ENCODE data around the gene TBC1D22A. TPM values are rescaled to one million over a fixed set of nuclear protein-coding genes. Genes with fewer than 3 reads are reported as not detected.

Gene TBC1D22A
- total and polyA plus RNA-seq, 4 donors, result 4.1 to 12.4 (median 8.4) TPM

- no peak for DNase-seq (ENCODE audit: low spot score)
- 98% methylated on average over 4 of the region's 4 CpGs for WGBS
- TF ChIP-seq SP1 (IDR thresholded peaks at IDR 0.05), result no peak
- no peak for TF ChIP-seq EGR1 (IDR thresholded peaks at IDR 0.05; ENCODE audit: low read depth in 2 of 2)
- TF ChIP-seq GABPA (IDR thresholded peaks at IDR 0.05 in 1 of 2, conservative IDR thresholded peaks at IDR 0.05 in 1 of 2), result no peak
- no peak for TF ChIP-seq FOXA2 (IDR thresholded peaks at IDR 0.05)
- TF ChIP-seq HNF4G (IDR thresholded peaks at IDR 0.05), result no peak
- TF ChIP-seq FOXA1 (IDR thresholded peaks at IDR 0.05), result no peak
- no peak for TF ChIP-seq NR2F2 (IDR thresholded peaks at IDR 0.05)
- no peak for TF ChIP-seq REST (IDR thresholded peaks at IDR 0.05)
- no peak for TF ChIP-seq JUND (IDR thresholded peaks at IDR 0.05)
- no peak for TF ChIP-seq MAX (IDR thresholded peaks at IDR 0.05)
Observed at GRCh38 chr22:46779023-46779422, 16.6 kb downstream of the TBC1D22A start.

GRCh38 chr22:46779651-46780050 lies 17.2 kb downstream of the TBC1D22A start:
- Histone ChIP-seq H3K9ac (ENCODE audit: low read depth in 1 of 2, low read length in 2 of 2) (no peak overlapping the region), H3K9me3 (ENCODE audit: control insufficient read depth in 4 of 4, low read length in 3 of 4) (no peaks in the 10 kb centered on the region), H3K27ac (ENCODE audit: low read depth in 1 of 2, low read length in 2 of 2) (no peak overlapping the region), H3K4me1 (ENCODE audit: control insufficient read depth in 4 of 4, insufficient read depth in 4 of 4, low read length in 3 of 4) (peaks cover 4 to 26% (median 15%) of the 10 kb centered on the region in 4 donors), H3K4me3 (ENCODE audit: low read depth in 1 of 3, low read length in 3 of 3) (no peak overlapping the region), H3K27me3 (ENCODE audit: control insufficient read depth in 4 of 4, insufficient read depth in 4 of 4, low read length in 3 of 4) (no peaks in the 10 kb centered on the region), H3K36me3 (ENCODE audit: control insufficient read depth in 4 of 4, insufficient read depth in 3 of 4, low read depth in 1 of 4, low read length in 3 of 4) (no peaks in the 10 kb centered on the region)
- DNase-seq (ENCODE audit: low spot score), result no peak
- 93% methylated on average over 9 of the region's 9 CpGs for WGBS
- TF ChIP-seq RXRA (IDR thresholded peaks at IDR 0.05), result no peak
- TF ChIP-seq JUND (IDR thresholded peaks at IDR 0.05), result no peak
- TF ChIP-seq GABPA (IDR thresholded peaks at IDR 0.05 in 1 of 2, conservative IDR thresholded peaks at IDR 0.05 in 1 of 2), result no peak
- TF ChIP-seq SP1 (IDR thresholded peaks at IDR 0.05), result no peak
- TF ChIP-seq CTCF (IDR thresholded peaks at IDR 0.05; ENCODE audit: low read depth, low read length, missing input control), result no peak
- TF ChIP-seq EGR1 (IDR thresholded peaks at IDR 0.05; ENCODE audit: low read depth in 2 of 2), result no peak
- TF ChIP-seq RAD21 (IDR thresholded peaks at IDR 0.05), result no peak
- no peak for TF ChIP-seq FOXA2 (IDR thresholded peaks at IDR 0.05)
- no peak for TF ChIP-seq NR2F2 (IDR thresholded peaks at IDR 0.05)
- no peak for TF ChIP-seq MAX (IDR thresholded peaks at IDR 0.05)
- no peak for TF ChIP-seq YY1 (IDR thresholded peaks at IDR 0.05)
- no peak for TF ChIP-seq FOXA1 (IDR thresholded peaks at IDR 0.05)

More at GRCh38 chr22:46779023-46779422, 16.6 kb downstream of the TBC1D22A start:
- Histone ChIP-seq H3K9me3 (ENCODE audit: control insufficient read depth in 4 of 4, low read length in 3 of 4) (no peaks in the 10 kb centered on the region), H3K4me3 (ENCODE audit: low read depth in 1 of 3, low read length in 3 of 3) (no peak overlapping the region), H3K9ac (ENCODE audit: low read depth in 1 of 2, low read length in 2 of 2) (no peak overlapping the region), H3K27ac (ENCODE audit: low read depth in 1 of 2, low read length in 2 of 2) (no peak overlapping the region), H3K27me3 (ENCODE audit: control insufficient read depth in 4 of 4, insufficient read depth in 4 of 4, low read length in 3 of 4) (no peaks in the 10 kb centered on the region), H3K36me3 (ENCODE audit: control insufficient read depth in 4 of 4, insufficient read depth in 3 of 4, low read depth in 1 of 4, low read length in 3 of 4) (no peaks in the 10 kb centered on the region), H3K4me1 (ENCODE audit: control insufficient read depth in 4 of 4, insufficient read depth in 4 of 4, low read length in 3 of 4) (peaks cover 5 to 26% (median 15%) of the 10 kb centered on the region in 4 donors)
